Measurements from ENCODE around the gene AKAP17A. TPM values are rescaled to one million over a fixed set of nuclear protein-coding genes. Genes with fewer than 3 reads are reported as not detected.

Gene AKAP17A
- polyA plus RNA-seq, 1 donor from 2014 or later, result 48.7 TPM

- Histone ChIP-seq H3K4me2 (ENCODE audit: low read length) (no peak overlapping the region), H3K9me3 (ENCODE audit: low read length) (no peaks in the 10 kb centered on the region), H3K4me3 (ENCODE audit: low read length) (no peak overlapping the region), H3K9ac (ENCODE audit: low read length) (no peak overlapping the region), H3F3A (ENCODE audit: insufficient read depth, low read length, poor library complexity, severe bottlenecking) (no peaks in the 10 kb centered on the region), H3K36me3 (ENCODE audit: insufficient read depth, low read length) (no peaks in the 10 kb centered on the region), H2AFZ (ENCODE audit: low read depth, low read length) (no peak overlapping the region), H3K79me2 (replicated peaks; ENCODE audit: insufficient read depth, low read length) (no peaks in the 10 kb centered on the region), H3K27me3 (ENCODE audit: insufficient read depth, low read depth, low read length) (no peaks in the 10 kb centered on the region), H3K9me2 (ENCODE audit: insufficient read depth, low read length) (no peaks in the 10 kb centered on the region), H4K20me1 (ENCODE audit: insufficient read depth) (no peaks in the 10 kb centered on the region), H3K27ac (ENCODE audit: low read length) (no peak overlapping the region)
- TF ChIP-seq POLR2AphosphoS5 (IDR thresholded peaks at IDR 0.05) (no peak), CTCF (IDR thresholded peaks at IDR 0.05; ENCODE audit: poor library complexity, severe bottlenecking) (no peak), RAD21 (conservative IDR thresholded peaks at IDR 0.05) (no peak), TAF1 (IDR thresholded peaks at IDR 0.05; ENCODE audit: low read depth) (no peak), REST (IDR thresholded peaks at IDR 0.05; ENCODE audit: borderline replicate concordance) (no peak), SMC3 (conservative IDR thresholded peaks at IDR 0.05; ENCODE audit: poor library complexity) (no peak), EZH2 (IDR thresholded peaks at IDR 0.05; ENCODE audit: borderline replicate concordance, insufficient read depth, low read length, poor library complexity, severe bottlenecking) (no peak), MXI1 (conservative IDR thresholded peaks at IDR 0.05; ENCODE audit: poor library complexity, severe bottlenecking) (no peak), EP300 (conservative IDR thresholded peaks at IDR 0.05; ENCODE audit: poor library complexity, severe bottlenecking) (no peak)
Observed at GRCh38 chrX:1582686-1583437, 8.5 kb upstream of the AKAP17A start.

DNA sequence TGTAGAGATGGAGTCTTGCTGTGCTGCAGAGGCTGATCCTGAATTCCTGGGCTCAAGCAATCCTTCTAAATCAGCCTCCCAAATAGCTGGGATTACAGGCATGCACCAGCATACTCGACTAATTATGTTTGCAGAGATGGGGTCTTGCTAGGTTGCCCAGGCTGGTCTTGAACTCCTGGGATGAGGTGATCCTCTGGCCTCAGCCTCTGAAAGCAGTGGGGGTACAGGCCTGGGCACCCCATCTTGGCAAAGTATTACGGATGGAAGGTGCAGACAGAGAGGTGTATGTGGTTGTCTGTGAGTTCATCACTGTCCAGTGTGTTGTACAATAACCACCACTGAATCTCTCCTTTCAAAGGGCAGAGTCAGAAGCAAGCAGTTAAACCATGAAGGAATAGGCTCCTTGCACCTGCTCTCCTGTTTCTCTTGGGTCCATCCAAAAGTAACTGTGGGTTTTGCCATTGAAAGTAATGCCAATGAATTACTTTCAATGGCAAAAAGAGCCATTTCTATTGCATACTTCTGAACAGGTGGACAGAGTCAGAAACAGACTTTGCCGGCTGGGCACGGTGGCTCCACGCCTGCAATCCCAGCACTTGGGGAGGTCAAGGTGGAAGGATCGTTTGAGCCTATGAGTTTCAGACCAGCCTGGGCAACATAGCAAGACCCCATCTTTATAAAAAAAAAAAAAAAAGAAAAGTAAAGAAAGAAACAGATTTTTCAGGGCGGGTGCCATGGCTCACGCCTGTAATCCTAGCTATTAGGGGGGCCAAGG is 7.0 kb upstream of the AKAP17A start:
- no peak overlapping the region for H3K4me3 ChIP-seq (ENCODE audit: low read length)
- no peak overlapping the region for H3K27ac ChIP-seq (ENCODE audit: low read length)
- no peaks in the 10 kb centered on the region for H3K9me3 ChIP-seq (ENCODE audit: low read length)
- no peak for TF ChIP-seq EP300 (conservative IDR thresholded peaks at IDR 0.05; ENCODE audit: poor library complexity, severe bottlenecking)
- TF ChIP-seq RAD21 (conservative IDR thresholded peaks at IDR 0.05), result no peak
- TF ChIP-seq REST (IDR thresholded peaks at IDR 0.05; ENCODE audit: borderline replicate concordance), result no peak
- no peak for TF ChIP-seq TAF1 (IDR thresholded peaks at IDR 0.05; ENCODE audit: low read depth)
- no peak overlapping the region for H2AFZ ChIP-seq (ENCODE audit: low read depth, low read length)
- no peak overlapping the region for H3K9ac ChIP-seq (ENCODE audit: low read length)
- no peaks in the 10 kb centered on the region for H3K36me3 ChIP-seq (ENCODE audit: insufficient read depth, low read length)
- H3K9me2 ChIP-seq (ENCODE audit: insufficient read depth, low read length), result no peaks in the 10 kb centered on the region
- H4K20me1 ChIP-seq (ENCODE audit: insufficient read depth), result no peaks in the 10 kb centered on the region
- no peaks in the 10 kb centered on the region for H3K79me2 ChIP-seq (replicated peaks; ENCODE audit: insufficient read depth, low read length)
- H3F3A ChIP-seq (ENCODE audit: insufficient read depth, low read length, poor library complexity, severe bottlenecking), result no peaks in the 10 kb centered on the region
- no peaks in the 10 kb centered on the region for H3K27me3 ChIP-seq (ENCODE audit: insufficient read depth, low read depth, low read length)
- no peak overlapping the region for H3K4me2 ChIP-seq (ENCODE audit: low read length)

All from neural cell (in vitro differentiated cells).